ENCODE measurements around the gene TMEM179B.

Gene TMEM179B

DNA sequence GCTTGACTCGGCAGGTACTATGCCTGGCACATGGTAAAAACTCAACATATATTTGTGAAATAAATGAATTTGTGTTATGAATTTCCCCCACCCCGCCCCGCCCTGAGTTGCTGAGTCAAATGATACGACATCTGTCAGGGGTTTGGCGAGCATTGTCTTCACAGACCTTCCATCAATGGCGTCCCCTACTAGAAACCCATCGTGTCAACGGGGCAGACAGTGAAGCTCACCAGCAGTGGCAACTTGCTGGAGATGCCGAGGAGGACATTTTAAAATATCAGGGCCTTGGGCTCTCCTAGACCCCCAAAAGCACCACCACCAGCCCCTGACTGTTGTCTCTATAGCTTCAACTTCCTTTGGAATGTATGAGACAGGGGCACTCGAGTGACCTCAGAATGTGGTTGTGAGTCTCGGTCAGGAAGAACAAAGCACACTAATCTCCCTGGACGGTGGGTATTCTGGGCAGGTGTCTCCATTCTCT, 18.8 kb downstream of the TMEM179B start:
- H3K27ac ChIP-seq (ENCODE audit: low read length), result peak overlapping the region; percentile 65

DNA sequence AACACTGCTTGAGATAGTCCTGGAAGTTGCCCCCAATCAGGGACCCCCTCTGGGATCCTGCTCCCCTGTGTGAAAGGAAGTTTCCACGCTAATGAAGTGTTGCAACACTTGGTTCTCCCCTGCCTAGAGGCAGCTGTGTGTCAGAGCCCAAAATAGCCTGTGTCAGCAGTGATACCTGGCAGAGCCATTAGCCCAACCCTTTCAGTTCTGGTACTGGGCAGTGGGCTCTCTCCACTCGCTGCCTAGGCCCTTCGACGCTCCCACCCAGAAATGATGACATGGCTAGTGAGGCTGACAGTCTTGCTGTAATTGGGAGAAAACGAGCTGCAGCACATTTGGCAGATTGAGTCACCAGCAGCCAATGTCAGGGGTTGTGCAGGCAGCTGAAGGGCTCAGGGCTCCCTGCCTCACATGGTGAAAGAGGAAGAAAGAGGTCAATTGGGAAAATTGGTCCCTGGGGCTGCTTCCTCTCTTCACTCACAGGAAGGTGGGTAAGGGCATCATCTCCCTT, 19.5 kb downstream of the TMEM179B start:
- Histone ChIP-seq H4K20me1 (ENCODE audit: insufficient read depth, low read length) (peaks cover 12% of the 10 kb centered on the region), H3K9ac (ENCODE audit: low read length) (peak overlapping the region; percentile 82), H3K27ac (ENCODE audit: low read length) (peak overlapping the region; percentile 65), H3K79me2 (ENCODE audit: low read length) (peaks cover 29% of the 10 kb centered on the region), H3K4me3 (ENCODE audit: low read length) (peak overlapping the region; percentile 79), H3K4me2 (ENCODE audit: low read length) (peak overlapping the region; percentile 90), H3K36me3 (replicated peaks; ENCODE audit: low read depth, low read length) (peaks cover 21% of the 10 kb centered on the region), H2AFZ (ENCODE audit: low read depth, low read length) (no peak overlapping the region), H3K27me3 (ENCODE audit: low read depth, low read length) (no peaks in the 10 kb centered on the region), H3K4me1 (ENCODE audit: low read length) (peaks cover 34% of the 10 kb centered on the region), H3K9me3 (ENCODE audit: insufficient read depth, low read length) (no peaks in the 10 kb centered on the region)
- TF ChIP-seq, protein P1, sequence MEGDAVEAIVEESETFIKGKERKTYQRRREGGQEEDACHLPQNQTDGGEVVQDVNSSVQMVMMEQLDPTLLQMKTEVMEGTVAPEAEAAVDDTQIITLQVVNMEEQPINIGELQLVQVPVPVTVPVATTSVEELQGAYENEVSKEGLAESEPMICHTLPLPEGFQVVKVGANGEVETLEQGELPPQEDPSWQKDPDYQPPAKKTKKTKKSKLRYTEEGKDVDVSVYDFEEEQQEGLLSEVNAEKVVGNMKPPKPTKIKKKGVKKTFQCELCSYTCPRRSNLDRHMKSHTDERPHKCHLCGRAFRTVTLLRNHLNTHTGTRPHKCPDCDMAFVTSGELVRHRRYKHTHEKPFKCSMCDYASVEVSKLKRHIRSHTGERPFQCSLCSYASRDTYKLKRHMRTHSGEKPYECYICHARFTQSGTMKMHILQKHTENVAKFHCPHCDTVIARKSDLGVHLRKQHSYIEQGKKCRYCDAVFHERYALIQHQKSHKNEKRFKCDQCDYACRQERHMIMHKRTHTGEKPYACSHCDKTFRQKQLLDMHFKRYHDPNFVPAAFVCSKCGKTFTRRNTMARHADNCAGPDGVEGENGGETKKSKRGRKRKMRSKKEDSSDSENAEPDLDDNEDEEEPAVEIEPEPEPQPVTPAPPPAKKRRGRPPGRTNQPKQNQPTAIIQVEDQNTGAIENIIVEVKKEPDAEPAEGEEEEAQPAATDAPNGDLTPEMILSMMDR (IDR thresholded peaks at IDR 0.05; ENCODE audit: low read depth, low read length), result no peak
- TF ChIP-seq EZH2phosphoT487 (IDR thresholded peaks at IDR 0.05; ENCODE audit: low read depth), result no peak

More for the DNA sequence above, 18.8 kb downstream of the TMEM179B start:
- peak overlapping the region; percentile 33; the same call in 1 of the 2 replicates for H2AFZ ChIP-seq (ENCODE audit: low read depth, low read length)
- TF ChIP-seq EZH2phosphoT487 (IDR thresholded peaks at IDR 0.05; ENCODE audit: low read depth), result no peak
- TF ChIP-seq, protein P1 (IDR thresholded peaks at IDR 0.05; ENCODE audit: low read depth, low read length), result no peak
- H3K9ac ChIP-seq (ENCODE audit: low read length), result peak overlapping the region; percentile 82
- H3K9me3 ChIP-seq (ENCODE audit: insufficient read depth, low read length), result no peaks in the 10 kb centered on the region
- no peaks in the 10 kb centered on the region for H3K27me3 ChIP-seq (ENCODE audit: low read depth, low read length)
- H3K36me3 ChIP-seq (replicated peaks; ENCODE audit: low read depth, low read length), result peaks cover 28% of the 10 kb centered on the region
- peak overlapping the region; percentile 90 for H3K4me2 ChIP-seq (ENCODE audit: low read length)
- peak overlapping the region; percentile 79 for H3K4me3 ChIP-seq (ENCODE audit: low read length)
- peaks cover 12% of the 10 kb centered on the region for H4K20me1 ChIP-seq (ENCODE audit: insufficient read depth, low read length)
- H3K4me1 ChIP-seq (ENCODE audit: low read length), result peaks cover 35% of the 10 kb centered on the region
- H3K79me2 ChIP-seq (ENCODE audit: low read length), result peaks cover 29% of the 10 kb centered on the region

- H3K4me2 ChIP-seq (ENCODE audit: low read length), result no peak overlapping the region
- no peaks in the 10 kb centered on the region for H3K27me3 ChIP-seq (ENCODE audit: low read depth, low read length)
- H3K27ac ChIP-seq (ENCODE audit: low read length), result no peak overlapping the region
- no peaks in the 10 kb centered on the region for H3K9me3 ChIP-seq (ENCODE audit: insufficient read depth, low read length)
- H4K20me1 ChIP-seq (ENCODE audit: insufficient read depth, low read length), result no peaks in the 10 kb centered on the region
- H3K4me3 ChIP-seq (ENCODE audit: low read length), result no peak overlapping the region
- TF ChIP-seq, protein P1 (IDR thresholded peaks at IDR 0.05; ENCODE audit: low read depth, low read length), result no peak
- H2AFZ ChIP-seq (ENCODE audit: low read depth, low read length), result no peak overlapping the region
- peaks cover 3% of the 10 kb centered on the region; the same call in 1 of the 2 replicates for H3K79me2 ChIP-seq (ENCODE audit: low read length)
- H3K36me3 ChIP-seq (replicated peaks; ENCODE audit: low read depth, low read length), result peaks cover 9% of the 10 kb centered on the region
- no peak overlapping the region for H3K9ac ChIP-seq (ENCODE audit: low read length)
- H3K4me1 ChIP-seq (ENCODE audit: low read length), result peaks cover 15% of the 10 kb centered on the region
Observed at GRCh38 chr11:62810748-62811147, 23.5 kb downstream of the TMEM179B start.

GRCh38 chr11:62811659-62812058, 24.5 kb downstream of the TMEM179B start:
- H3K79me2 ChIP-seq (ENCODE audit: low read length), result no peaks in the 10 kb centered on the region
- H3K4me3 ChIP-seq (ENCODE audit: low read length), result no peak overlapping the region
- H4K20me1 ChIP-seq (ENCODE audit: insufficient read depth, low read length), result no peaks in the 10 kb centered on the region
- no peak overlapping the region for H3K9ac ChIP-seq (ENCODE audit: low read length)
- H2AFZ ChIP-seq (ENCODE audit: low read depth, low read length), result no peak overlapping the region
- no peak overlapping the region for H3K27ac ChIP-seq (ENCODE audit: low read length)
- H3K4me2 ChIP-seq (ENCODE audit: low read length), result no peak overlapping the region
- H3K36me3 ChIP-seq (replicated peaks; ENCODE audit: low read depth, low read length), result peaks cover 11% of the 10 kb centered on the region
- no peaks in the 10 kb centered on the region for H3K9me3 ChIP-seq (ENCODE audit: insufficient read depth, low read length)
- H3K4me1 ChIP-seq (ENCODE audit: low read length), result peaks cover 8% of the 10 kb centered on the region
- TF ChIP-seq EZH2phosphoT487 (IDR thresholded peaks at IDR 0.05; ENCODE audit: low read depth), result no peak
- TF ChIP-seq, protein P1 (IDR thresholded peaks at IDR 0.05; ENCODE audit: low read depth, low read length), result no peak
- no peaks in the 10 kb centered on the region for H3K27me3 ChIP-seq (ENCODE audit: low read depth, low read length)

Data from OCI-LY3 (cell line).